GM21528 (cell line): ENCODE results near the gene TMEM128.
A peak's percentile ranks its signal among the peaks of the same experiment; 100 is the strongest.

ENCODE experiments used
- ATAC-seq: cut with Tn5 transposase; IDR thresholded peaks from one replicate; pipeline ENCODE4 v1.9.1; 2021; ENCODE audit warnings: mild to moderate bottlenecking, moderate library complexity; ENCODE audit not compliant: unreplicated experiment, low FRiP score

TMEM128 gene

GRCh38 chr4:4248029-4248884 is at the start of gene TMEM128:
Gene TMEM128 (minus strand): TSS chr4:4248223. CDS start chr4:4248202, 21 bp downstream.
- ATAC-seq = peak; percentile 98

- ATAC-seq = no peak
Measured at GRCh38 chr4:4296283-4296846, 48.3 kb upstream of the TMEM128 start.

- ATAC-seq = no peak
Measured at GRCh38 chr4:4293279-4293678, 45.3 kb upstream of the TMEM128 start.

- peak; percentile 92 for ATAC-seq
Measured at GRCh38 chr4:4289941-4290850, 42.2 kb upstream of the TMEM128 start, which contains the start of the genes LYAR and ZBTB49. Gene LYAR (minus strand): TSS chr4:4290154. CDS start chr4:4283742, 6,412 bp downstream. Gene ZBTB49 (plus strand): TSS chr4:4290251. CDS start chr4:4299946, 9,695 bp downstream.

- ATAC-seq = peak; percentile 30
Measured at GRCh38 chr4:4289597-4289940, 41.5 kb upstream of the TMEM128 start.

- peak; percentile 5 for ATAC-seq
Measured at GRCh38 chr4:4289055-4289454, 41.0 kb upstream of the TMEM128 start.

GRCh38 chr4:4288098-4288497 is 40.1 kb upstream of the TMEM128 start:
- no peak for ATAC-seq

- ATAC-seq = no peak
Measured at GRCh38 chr4:4284827-4285618, 37.0 kb upstream of the TMEM128 start.

- ATAC-seq = no peak
Measured at GRCh38 chr4:4281787-4282186, 33.8 kb upstream of the TMEM128 start.

GRCh38 chr4:4277531-4277930 is 29.5 kb upstream of the TMEM128 start:
- no peak for ATAC-seq

GRCh38 chr4:4274226-4274625 is 26.2 kb upstream of the TMEM128 start:
- ATAC-seq = no peak

GRCh38 chr4:4271912-4272311 is 23.9 kb upstream of the TMEM128 start:
- ATAC-seq = no peak

- ATAC-seq = no peak
Measured at GRCh38 chr4:4270529-4270928, 22.5 kb upstream of the TMEM128 start.

GRCh38 chr4:4269856-4270255 is 21.8 kb upstream of the TMEM128 start:
- ATAC-seq = no peak

GRCh38 chr4:4269331-4269731 is 21.3 kb upstream of the TMEM128 start:
- no peak for ATAC-seq

GRCh38 chr4:4268776-4269175 is 20.8 kb upstream of the TMEM128 start:
- no peak for ATAC-seq

GRCh38 chr4:4267981-4268380 is 20.0 kb upstream of the TMEM128 start:
- ATAC-seq = no peak

- ATAC-seq = no peak
Measured at GRCh38 chr4:4260185-4260751, 12.2 kb upstream of the TMEM128 start.

- no peak for ATAC-seq
Measured at GRCh38 chr4:4259484-4260100, 11.6 kb upstream of the TMEM128 start.
